Subcutaneous adipose tissue (tissue), 4 donors: ENCODE data around the gene ACSF3. TPM values are rescaled to one million over a fixed set of nuclear protein-coding genes. Genes with fewer than 3 reads are reported as not detected.

ENCODE experiments used
- total RNA-seq, 4 donors: library from RNA; depleted of rRNA; stranded (reverse); fragments of >200 nt; gene quantifications; one replicate each; pipeline ENCODE4 v1.1.0, GENCODE V29; 2016
- TF ChIP-seq, protein P1 (sequence below): fragments of 450-650 bp; IDR thresholded peaks from one replicate; pipeline ENCODE4 v1.5.1; 2016; ENCODE audit warnings: low read depth, mild to moderate bottlenecking, control low read depth, antibody characterized with exemption, moderate library complexity

The ACSF3 gene
- total RNA-seq, 4 donors from 2014 or later: 17.4 to 40.1 (median 22.5) TPM

DNA sequence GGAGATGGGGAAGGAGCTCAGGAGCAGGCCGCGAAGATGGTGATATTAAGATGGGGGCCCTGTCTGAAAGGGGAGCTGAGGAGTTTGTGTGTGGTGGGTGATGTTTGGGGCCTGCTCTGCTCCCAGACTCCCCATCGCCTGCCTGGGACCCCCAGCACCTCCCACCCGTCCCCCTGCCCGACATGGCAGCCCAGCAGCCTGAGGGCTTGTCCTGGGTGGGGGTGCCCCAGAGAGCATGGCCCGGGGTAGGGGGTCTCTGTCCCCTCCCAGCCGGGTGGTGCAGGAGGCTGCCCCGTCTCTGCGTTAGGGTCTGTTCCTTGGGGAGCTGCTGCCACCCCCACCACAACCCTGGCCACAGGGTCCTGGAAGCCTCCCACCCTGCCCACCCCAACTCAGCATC, 83.1 kb downstream of the ACSF3 start:
- TF ChIP-seq, protein P1, sequence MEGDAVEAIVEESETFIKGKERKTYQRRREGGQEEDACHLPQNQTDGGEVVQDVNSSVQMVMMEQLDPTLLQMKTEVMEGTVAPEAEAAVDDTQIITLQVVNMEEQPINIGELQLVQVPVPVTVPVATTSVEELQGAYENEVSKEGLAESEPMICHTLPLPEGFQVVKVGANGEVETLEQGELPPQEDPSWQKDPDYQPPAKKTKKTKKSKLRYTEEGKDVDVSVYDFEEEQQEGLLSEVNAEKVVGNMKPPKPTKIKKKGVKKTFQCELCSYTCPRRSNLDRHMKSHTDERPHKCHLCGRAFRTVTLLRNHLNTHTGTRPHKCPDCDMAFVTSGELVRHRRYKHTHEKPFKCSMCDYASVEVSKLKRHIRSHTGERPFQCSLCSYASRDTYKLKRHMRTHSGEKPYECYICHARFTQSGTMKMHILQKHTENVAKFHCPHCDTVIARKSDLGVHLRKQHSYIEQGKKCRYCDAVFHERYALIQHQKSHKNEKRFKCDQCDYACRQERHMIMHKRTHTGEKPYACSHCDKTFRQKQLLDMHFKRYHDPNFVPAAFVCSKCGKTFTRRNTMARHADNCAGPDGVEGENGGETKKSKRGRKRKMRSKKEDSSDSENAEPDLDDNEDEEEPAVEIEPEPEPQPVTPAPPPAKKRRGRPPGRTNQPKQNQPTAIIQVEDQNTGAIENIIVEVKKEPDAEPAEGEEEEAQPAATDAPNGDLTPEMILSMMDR: no peak

DNA sequence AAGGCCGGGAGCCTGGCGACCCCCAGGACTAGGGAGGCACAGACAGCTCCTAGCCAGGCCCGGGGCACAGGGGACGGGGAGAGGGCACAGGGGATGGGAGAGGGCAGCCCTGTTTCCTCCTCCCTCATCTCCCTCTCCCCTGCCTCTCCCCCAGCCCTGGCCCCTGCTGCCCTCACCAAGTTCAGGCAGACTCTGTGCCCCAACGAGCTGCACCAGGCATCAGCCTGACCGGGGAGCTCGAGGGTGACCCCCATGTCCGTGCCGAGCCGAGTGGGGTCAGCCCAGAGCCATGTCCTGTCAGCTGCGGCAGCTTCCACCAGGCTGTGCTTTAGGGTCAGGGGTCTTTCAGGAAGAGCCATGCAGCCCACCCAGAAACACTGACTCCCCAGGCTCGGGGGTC, 83.8 kb downstream of the ACSF3 start:
- TF ChIP-seq, protein P1: no peak

DNA sequence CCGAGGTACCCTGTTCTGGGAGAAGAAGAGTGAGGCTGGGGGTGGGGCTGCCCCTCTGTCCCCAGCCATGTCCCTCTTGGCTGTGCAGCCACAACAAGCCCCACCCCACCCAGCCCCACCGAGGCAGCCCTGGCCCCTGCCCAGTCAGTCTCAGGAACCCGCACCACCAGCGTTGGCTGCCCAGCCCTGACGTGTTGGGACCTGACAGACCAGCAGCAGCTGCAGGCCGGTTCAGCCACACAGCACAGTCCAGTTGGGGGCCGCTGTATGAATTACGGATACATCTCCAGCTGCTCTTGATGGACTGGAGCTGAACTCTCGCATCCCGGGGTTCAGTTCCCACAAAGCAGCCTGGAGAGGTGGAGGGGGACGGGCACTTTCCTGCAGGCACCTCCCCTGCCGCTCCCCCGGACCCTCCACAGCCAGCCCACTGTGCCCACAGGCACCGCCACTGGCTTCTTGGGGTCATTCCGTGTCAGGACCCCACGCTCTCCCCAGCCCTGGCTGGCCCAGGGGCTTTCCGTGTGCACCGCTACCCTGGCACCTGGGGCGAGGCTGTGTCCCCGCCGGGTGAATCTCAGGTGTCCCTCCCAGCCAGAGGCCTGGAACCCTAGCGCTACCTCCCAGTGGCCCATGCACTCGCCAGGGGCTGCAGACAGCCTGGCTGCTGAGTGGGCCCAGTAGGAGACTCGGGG, 84.9 kb downstream of the ACSF3 start:
- TF ChIP-seq, protein P1: no peak

DNA sequence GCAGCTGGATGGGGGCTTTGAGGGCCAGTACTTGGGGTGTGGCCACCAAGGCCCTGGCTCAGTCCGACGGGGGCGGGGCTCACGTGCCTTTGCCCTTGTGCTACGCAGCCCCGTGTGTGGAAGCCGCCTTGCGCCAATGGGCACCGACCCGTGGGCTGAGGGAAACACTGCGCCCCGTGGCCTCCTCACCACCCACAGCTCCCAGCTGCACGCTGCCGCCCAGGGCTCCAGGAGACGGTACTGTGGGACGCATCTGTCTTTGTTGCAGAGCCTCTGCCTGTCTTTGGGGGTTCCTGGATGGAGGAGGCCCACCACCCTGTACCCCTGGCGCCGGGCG, 85.5 kb downstream of the ACSF3 start:
- TF ChIP-seq, protein P1: no peak

DNA sequence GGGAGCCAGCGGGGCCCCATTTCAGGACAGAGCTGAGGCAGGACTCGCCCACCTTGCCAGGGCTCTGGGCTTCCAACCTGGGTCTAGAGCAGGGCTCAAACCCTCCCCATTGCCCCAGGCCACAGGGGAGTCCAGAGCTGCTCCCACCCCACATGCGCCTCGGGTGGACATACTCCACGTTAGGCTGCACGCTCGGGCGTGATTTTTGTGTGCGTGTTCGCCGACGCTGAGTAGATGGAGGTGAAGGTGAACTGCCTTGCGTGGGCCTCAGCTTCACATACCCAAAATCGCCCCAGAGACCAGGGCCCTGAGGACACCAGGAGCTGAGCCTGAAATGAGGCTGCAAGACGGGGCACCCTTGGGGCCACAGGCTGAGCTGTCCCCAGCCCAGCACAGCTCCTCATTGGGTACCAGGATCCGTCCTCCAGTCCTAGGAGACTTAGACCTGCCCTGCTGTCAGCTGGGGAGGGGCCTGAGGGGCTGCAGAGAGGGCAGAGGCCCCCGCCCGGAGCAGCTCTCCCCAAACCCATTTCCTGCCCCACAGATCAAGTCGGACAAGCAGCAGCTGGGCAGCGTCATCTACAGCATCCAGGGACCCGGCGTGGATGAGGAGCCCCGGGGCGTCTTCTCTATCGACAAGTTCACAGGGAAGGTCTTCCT, 86.1 kb downstream of the ACSF3 start:
- TF ChIP-seq, protein P1: no peak

DNA sequence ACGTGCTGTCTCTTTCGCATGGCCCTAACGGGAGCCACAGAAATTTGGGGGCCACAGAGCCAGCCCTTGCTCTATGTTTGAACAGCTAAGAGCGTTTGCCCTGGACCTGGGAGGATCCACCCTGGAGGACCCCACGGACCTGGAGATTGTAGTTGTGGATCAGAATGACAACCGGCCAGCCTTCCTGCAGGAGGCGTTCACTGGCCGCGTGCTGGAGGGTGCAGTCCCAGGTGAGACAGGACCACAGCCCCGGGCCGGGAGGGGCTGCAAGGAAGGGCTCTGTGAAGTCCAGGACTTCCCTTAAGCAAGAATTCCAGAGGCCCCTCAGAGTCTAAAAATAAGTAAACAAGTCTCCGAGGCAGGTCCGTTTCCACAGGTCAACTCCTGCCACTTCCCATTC, 89.8 kb downstream of the ACSF3 start:
- TF ChIP-seq, protein P1: no peak

DNA sequence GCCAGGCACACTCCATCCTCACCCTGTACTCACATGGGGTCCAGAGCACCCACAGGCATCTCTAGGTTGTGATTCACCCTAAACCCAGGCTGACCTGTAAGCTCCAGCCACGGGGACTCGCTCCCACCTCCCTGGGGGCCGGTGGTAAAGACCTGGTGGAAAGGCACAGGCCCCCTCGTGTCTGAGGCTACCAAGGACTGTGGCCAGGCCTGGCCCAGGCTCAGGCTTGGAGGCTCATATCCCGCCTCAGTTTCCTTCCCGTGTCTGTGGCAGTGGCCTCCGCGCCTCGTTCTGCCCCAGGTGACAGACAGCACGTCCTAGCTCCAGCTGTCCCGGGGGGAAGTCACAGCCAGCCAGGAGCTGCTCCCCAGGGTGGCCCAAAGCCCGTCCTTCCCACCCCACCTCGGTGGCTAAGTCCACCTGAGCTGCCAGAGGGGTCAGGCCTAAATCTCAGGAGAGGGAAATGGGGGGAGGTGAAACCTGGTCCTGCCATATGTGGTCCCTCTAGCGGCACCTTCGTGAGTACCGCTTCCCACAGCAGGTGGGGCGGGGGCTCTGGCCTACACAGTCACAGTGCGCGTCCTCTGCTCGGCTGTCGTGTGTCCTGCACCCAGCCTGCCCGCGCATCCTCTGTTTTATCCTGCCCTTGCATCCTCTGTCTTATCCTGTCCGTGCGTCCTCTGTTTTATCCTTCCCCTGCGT, 90.5 kb downstream of the ACSF3 start:
- TF ChIP-seq, protein P1: no peak
